Posterior cingulate gyrus (tissue), 11 donors: ENCODE data around the gene SPG21.
A peak's percentile ranks its signal among the peaks of the same experiment; 100 is the strongest.

ENCODE experiments used
- DNase-seq, 10 donors: peaks; one replicate each; pipeline versions ENCODE4 v3.0.0 to v3.0.0-alpha.2; 2020 to 2021; ENCODE audit warnings: mixed read lengths in 3 of 10
- intact Hi-C: fragments of 100-400 bp; cut with DNase I; formaldehyde crosslinking; loops from one replicate; pipeline ENCODE4 v1.15.1; 2023

SPG21 gene

DNA sequence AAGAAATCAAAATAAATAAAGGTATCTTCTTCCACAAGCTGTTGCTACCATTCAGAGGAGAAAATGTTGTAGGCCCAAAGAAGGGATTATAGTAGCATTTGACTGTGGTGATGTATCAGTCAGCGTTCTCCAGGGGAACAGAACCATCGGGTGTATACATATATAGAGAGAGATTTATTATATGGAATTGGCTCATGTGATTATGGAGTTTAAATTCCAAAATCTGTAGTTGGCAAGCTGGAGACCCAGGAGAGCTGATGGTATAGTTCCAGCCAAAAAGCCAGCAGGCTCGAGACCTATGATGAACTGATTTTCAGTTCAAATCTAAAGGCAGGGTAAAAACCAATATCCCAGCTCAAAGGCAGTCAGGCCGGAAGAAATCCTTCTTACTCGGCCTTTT lies 7.4 kb upstream of the SPG21 start:
- intact Hi-C loops: no loop called here
- no peak for DNase-seq

GRCh38 chr15:64993290-64993689 lies 3.6 kb upstream of the SPG21 start:
- intact Hi-C loops: no loop called here
- DNase-seq: no peak

DNA sequence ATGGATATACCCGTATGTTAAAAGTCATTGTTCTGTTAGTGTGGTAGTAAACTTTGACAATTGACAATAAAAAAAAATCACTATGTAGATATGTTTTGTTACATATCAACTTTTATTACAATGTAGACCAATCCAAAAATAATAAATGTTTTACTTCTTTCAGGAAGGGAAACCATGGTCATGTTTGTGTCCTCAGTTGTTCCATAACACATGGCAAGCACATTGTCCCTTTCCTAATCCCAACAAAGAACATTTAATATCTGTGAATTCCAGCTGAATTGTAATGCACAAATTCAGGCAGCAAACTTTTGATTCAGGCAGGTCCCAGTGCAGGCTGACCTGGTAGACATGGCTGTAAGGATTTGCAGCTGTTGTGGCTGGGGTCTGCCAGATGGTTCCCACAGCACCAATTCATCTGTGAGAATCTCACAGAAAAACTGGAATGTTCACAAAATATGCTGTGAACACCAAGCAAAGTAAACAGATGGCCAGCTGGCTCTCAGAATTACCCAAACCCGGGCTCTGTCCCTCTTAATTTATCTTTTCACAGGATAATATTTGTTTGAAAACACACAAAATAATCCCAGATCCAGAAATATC lies 1.9 kb upstream of the SPG21 start:
- no peak for DNase-seq
- intact Hi-C loops: no loop called here

- intact Hi-C loops: no loop called here
- no peak for DNase-seq
Measured at GRCh38 chr15:64990168-64990470, 405 bp upstream of the SPG21 start.

DNA sequence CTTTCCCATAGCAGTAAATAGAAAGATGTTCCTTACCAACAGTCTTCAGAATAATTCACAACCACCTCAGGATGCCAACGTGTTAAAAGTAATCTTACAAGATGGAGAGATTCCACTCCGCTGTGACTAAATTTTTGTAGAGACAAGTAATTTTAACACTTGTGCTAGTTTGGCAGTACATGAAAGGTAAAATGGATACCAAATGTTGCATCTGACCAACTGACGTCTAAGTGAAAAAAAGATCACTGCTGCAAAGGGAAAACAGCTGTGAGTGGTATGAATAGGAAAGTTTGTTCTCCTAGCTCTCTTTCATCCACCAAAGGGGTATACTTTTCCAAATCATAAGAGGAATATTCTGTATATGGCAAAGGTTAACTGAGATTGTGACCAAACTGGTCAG lies 2.6 kb downstream of the SPG21 start:
- no peak for DNase-seq
- intact Hi-C loops: loop anchor here (5.0 kb wide), 1 partner anchor 40 kb away; the partner anchor contains the start of gene MTFMT

DNA sequence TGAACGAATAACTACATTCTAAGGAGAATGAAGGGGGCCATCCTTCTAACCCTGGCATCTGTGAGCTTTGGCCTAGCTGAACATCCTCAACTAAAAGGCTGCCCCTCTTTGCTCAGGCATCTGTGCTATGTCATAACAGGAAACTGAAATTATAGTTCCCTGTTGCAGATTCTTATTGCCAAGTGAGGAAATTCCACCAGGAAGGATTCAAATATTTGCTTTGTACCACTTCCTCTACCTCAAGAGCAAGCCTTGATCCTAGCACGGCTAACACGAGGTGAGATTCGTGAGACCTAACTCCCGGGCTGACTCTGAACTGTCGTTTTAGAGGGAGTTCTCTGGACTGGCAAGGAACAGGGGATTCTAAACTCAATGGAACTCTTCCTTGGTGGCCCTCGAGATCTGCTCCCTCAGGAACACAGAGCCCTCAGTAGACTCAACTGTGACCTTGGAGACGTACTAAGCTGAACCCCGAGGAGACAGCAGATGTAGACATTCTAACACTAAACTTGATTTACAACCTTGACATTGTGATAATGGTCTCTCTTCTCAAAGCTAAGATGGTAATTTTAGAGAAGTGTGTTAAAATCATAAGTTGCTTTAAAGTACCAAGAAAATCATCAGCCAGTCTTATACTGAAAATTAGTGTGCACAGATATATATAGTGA lies 4.2 kb downstream of the SPG21 start:
- intact Hi-C loops: loop anchor here (5.0 kb wide), 1 partner anchor 42 kb away; the partner anchor contains the start of gene MTFMT
- no peak for DNase-seq

DNA sequence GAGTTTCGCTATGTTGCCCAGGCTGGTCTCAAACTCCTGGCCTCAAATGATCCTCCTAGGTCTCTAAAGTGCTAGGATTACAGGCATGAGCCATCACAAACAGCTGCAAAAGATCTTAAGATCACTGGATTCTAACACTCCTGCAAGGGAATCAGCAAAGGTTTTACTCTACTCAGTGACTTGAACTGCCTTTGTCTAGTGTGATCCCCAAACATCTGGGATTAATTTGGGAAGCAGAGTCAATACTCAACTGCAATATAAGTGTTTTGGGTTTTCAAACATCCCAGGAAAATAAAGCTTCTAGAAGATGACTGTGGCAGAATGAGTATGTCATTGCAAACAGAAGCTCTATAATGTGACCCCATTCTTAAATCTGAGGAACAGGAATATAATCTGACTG lies 7.2 kb downstream of the SPG21 start:
- DNase-seq: no peak
- intact Hi-C loops: no loop called here

DNA sequence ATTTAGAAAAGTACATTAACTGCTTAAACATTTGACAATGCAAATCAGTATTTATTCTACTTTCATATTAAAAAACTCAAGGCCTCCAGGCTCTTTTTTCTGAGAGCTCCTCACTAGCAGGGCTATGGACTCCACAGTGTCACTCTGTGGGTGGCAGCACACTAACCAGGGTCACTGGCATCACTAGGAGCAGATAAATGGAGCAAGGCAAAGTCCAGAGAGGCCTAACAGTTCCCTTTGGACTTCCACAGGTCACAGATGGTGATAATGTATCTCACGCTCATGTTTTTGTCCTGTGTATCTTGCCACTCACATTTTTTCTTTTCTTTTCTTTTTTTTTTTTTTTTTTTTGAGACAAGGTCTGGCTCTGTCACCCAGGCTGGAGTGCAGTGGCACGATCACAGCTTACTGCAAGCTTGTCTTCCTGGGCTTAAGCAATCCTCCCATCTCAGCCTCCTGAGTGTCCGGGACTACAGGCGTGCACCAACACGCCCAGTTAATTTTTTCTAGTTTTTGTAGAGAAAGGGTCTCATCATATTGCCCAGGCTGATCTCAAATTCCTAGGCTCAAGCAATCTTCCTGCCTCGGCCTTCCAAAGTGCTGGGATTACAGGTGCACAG lies 7.8 kb downstream of the SPG21 start:
- DNase-seq: no peak

GRCh38 chr15:64979252-64979710 lies 10.4 kb downstream of the SPG21 start:
- intact Hi-C loops: no loop called here
- DNase-seq: peak in 2 of 10 donors; percentile 43 to 86

More for the DNA sequence above, 7.8 kb downstream of the SPG21 start:
- intact Hi-C loops: no loop called here

- no peak for DNase-seq
- intact Hi-C loops: no loop called here
Measured at GRCh38 chr15:64975390-64975789, 14.3 kb downstream of the SPG21 start.

- no peak for DNase-seq
- intact Hi-C loops: no loop called here
Measured at GRCh38 chr15:64970698-64971097, 19.0 kb downstream of the SPG21 start.

- intact Hi-C loops: no loop called here
- DNase-seq: no peak
Measured at GRCh38 chr15:64969401-64969800, 20.3 kb downstream of the SPG21 start.

- intact Hi-C loops: no loop called here
- no peak for DNase-seq
Measured at GRCh38 chr15:64961013-64961412, 28.7 kb downstream of the SPG21 start.

- no peak for DNase-seq
- intact Hi-C loops: no loop called here
Measured at GRCh38 chr15:64960153-64960552, 29.6 kb downstream of the SPG21 start.

DNA sequence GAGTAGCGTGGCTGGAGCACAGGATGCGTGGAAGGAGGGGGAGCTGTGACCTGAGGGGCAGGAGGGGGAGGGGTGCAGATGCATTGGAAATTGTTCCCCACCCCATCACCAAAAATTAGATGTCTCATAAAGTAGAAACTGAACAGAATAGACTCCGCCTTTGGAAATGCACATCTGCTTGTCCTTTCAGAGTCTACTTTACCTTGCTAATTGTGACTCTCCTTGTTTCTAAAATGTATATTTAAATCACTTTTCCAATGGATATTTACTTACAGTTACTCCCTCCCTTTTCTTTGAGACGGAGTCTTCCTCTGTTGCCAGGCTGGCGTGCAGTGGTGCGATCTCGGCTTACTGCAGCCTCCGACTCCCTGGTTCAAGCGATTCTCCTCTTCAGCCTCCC lies 30.6 kb downstream of the SPG21 start:
- DNase-seq: no peak
- intact Hi-C loops: no loop called here

DNA sequence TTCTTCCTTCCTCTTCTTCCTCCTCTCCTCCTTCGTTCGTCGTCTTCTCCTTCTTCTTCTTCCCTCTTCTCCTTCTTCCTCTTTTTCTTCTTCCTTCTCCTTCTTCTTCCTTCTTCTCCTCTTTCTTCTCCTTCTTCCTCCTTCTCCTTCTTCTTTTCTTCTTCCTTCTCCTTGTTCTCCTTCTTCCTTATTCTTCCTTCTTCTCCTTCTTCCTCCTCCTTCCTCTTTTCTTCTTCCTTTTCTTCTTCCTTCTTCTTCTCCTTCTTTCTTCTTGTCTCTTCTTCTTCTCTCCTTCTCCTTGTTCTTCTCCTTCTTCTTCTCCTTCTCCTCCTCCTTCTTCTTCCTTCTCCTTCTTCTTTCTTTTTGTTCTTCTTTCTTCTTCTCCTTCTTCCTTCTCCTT lies 35.3 kb downstream of the SPG21 start:
- no peak for DNase-seq
- intact Hi-C loops: no loop called here

DNA sequence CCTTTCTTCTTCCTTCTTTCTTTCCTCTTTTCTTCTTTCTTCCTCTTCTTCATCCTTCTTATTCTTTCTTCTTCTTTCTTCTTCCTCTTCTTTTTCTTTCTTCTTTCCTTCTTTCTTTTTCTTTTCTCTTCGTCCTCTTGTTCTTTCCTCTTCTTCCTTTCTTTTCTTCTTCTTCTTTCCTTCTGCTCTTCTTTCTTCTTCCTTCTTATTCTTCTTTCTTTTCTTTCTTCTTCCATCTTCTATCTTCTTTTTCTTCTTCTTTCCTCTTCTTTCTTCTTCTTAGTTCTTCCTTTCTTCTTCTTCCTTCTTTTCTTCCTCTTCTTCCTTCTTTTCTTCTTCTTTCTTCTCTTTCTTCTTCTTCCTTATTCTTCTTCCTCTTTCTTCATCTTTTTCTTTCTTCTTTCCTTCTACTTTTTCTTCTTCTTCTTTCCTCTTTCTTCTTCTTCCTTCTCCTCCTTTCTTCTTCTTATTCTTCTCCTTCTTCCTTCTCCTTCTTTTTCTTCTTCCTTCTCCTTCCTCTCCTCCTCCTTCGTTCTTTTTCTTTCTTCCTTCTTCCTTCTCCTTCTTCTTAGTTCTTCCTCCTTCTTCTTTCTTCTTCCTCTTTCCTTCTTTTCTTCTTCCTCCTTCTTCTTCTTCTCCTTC lies 37.8 kb downstream of the SPG21 start:
- intact Hi-C loops: no loop called here
- no peak for DNase-seq

GRCh38 chr15:64950888-64951287 lies 38.8 kb downstream of the SPG21 start:
- intact Hi-C loops: no loop called here
- no peak for DNase-seq

GRCh38 chr15:64949383-64950186 lies 40.1 kb downstream of the SPG21 start:
- intact Hi-C loops: no loop called here
- DNase-seq: no peak

DNA sequence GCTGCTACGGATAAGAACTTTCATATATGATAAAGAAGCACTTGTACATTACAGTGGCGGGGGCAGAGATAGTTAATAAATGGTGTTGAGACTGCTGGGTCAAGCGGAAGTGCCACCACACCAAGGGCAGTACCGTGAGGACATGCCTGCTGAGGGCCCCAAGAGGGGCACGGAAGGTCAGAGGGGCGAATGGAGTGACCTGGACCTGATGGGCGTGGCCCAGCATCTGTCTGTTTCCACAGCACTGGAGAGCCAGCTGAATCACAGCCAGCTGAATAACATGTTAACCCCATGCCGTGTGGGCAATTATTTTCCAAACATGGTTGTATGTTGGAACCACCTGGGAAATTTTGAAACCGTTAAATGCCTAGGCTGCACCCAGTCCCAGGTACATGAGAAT lies 40.8 kb downstream of the SPG21 start:
- intact Hi-C loops: no loop called here
- no peak for DNase-seq

- no peak for DNase-seq
Measured at GRCh38 chr15:64947211-64947610, 42.5 kb downstream of the SPG21 start.

More at GRCh38 chr15:64947211-64947610, 42.5 kb downstream of the SPG21 start:
- intact Hi-C loops: no loop called here
